ENCODE results near the gene PEAK1. TPM values are rescaled to one million over a fixed set of nuclear protein-coding genes. Genes with fewer than 3 reads are reported as not detected.

Gene PEAK1
- polyA plus RNA-seq, 1 donor (not counting 4 experiments of a cell fraction or from before 2014, with no cell fraction given), result 5.9 TPM

DNA sequence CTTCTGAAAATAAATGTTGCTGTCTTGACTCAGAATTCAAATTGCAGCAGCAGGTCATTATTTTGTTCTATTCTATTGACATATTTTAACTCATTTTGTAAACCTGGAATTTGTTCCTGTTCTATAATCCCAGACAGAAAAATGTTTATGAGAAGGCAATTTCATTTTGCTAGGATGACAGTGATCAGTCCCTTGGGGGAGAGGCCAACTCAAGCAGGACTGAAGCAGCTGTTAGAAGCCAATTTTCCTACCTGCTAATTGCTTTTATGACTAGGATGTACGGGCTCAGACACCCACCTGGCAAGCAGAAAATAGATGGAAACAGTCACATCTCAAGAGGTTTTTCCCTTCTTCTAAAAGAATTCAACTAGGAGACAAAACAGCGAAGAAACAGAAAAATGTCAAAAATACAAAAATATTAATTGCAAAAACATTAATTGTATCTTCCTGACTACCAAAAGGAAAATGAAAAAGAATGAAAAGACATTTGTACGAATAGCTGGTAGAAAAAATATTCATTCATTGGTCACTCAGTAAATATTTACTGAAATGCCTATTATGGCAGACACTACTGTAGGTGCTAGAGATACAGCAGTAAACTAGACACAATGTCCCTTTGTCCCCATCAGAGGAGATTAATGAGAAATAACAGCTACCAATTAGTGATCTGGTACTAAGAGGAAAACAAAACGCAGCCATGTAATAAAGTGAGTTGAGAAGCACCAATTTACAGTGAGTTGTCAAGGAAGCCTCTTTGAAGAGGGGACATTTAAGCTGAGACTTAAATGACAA, 73.5 kb downstream of the PEAK1 start:
- no peak overlapping the region for H3K4me2 ChIP-seq (ENCODE audit: control insufficient read depth, extremely low read depth, insufficient read depth, low read depth, low read length)
- dilution Hi-C loops (cut with MboI; ENCODE audit: extremely low pct_ligation_motif_present, low sequenced_read_pairs), result no loop called here
- no peaks in the 10 kb centered on the region for H3K9me1 ChIP-seq (ENCODE audit: control insufficient read depth, extremely low read depth, insufficient read depth, low read length)
- FAIRE-seq (no peak), DNase-seq (ENCODE audit: low read depth, low spot score) (no peak)
- H3K9ac ChIP-seq (ENCODE audit: control insufficient read depth, extremely low read depth, insufficient read depth, low read length), result no peak overlapping the region
- no peak overlapping the region for H2AFZ ChIP-seq (ENCODE audit: control insufficient read depth, low read length)
- no peaks in the 10 kb centered on the region for H3K36me3 ChIP-seq (ENCODE audit: control insufficient read depth in 2 of 2, extremely low read depth in 1 of 2, insufficient read depth in 2 of 2, low read length in 2 of 2)
- H3K27ac ChIP-seq (ENCODE audit: control insufficient read depth, insufficient read depth, low read length), result no peak overlapping the region
- H3K4me3 ChIP-seq (ENCODE audit: control insufficient read depth in 2 of 3, extremely low read depth in 1 of 3, insufficient read depth in 2 of 3, low read depth in 1 of 3, low read length in 3 of 3), result no peak overlapping the region
- no peaks in the 10 kb centered on the region for H3K79me2 ChIP-seq (ENCODE audit: control insufficient read depth, insufficient read depth, low read length)
- H4K20me1 ChIP-seq (ENCODE audit: control insufficient read depth, extremely low read depth, insufficient read depth, low read length), result no peaks in the 10 kb centered on the region
- TF ChIP-seq, protein P1, sequence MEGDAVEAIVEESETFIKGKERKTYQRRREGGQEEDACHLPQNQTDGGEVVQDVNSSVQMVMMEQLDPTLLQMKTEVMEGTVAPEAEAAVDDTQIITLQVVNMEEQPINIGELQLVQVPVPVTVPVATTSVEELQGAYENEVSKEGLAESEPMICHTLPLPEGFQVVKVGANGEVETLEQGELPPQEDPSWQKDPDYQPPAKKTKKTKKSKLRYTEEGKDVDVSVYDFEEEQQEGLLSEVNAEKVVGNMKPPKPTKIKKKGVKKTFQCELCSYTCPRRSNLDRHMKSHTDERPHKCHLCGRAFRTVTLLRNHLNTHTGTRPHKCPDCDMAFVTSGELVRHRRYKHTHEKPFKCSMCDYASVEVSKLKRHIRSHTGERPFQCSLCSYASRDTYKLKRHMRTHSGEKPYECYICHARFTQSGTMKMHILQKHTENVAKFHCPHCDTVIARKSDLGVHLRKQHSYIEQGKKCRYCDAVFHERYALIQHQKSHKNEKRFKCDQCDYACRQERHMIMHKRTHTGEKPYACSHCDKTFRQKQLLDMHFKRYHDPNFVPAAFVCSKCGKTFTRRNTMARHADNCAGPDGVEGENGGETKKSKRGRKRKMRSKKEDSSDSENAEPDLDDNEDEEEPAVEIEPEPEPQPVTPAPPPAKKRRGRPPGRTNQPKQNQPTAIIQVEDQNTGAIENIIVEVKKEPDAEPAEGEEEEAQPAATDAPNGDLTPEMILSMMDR (optimal IDR thresholded peaks at IDR 0.05 in 1 of 3, IDR thresholded peaks at IDR 0.05 in 1 of 3, conservative IDR thresholded peaks at IDR 0.05 in 1 of 3; ENCODE audit: extremely low read depth in 1 of 3, insufficient read depth in 2 of 3, low read length in 3 of 3), result no peak
- TF ChIP-seq EZH2 (IDR thresholded peaks at IDR 0.05; ENCODE audit: low read length), result no peak
- H3K27me3 ChIP-seq (ENCODE audit: control insufficient read depth, extremely low read depth, insufficient read depth, low read length), result no peaks in the 10 kb centered on the region
- H3K4me1 ChIP-seq (ENCODE audit: control insufficient read depth, extremely low read depth, insufficient read depth, low read length), result no peaks in the 10 kb centered on the region
- no peaks in the 10 kb centered on the region for H3K9me3 ChIP-seq (ENCODE audit: control insufficient read depth, low read depth, low read length)

DNA sequence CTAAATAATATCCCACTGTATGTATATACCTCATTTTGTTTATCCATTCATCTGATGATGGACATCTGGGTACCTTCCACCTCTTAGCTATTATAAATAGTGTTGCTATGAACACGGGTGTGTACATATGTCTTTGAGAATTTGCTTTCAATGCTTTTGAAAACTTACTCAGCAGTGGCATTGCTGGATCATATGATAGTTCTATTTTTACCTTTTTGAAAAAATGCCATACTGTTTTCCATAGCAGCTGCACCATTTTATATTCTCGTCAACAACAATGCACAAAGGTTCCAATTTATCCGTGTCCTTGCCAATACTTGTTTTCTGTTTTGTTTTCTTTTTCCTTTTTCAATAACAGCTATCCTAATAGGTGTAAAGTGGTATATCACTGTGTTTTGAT, 77.1 kb downstream of the PEAK1 start:
- Histone ChIP-seq H3K36me3 (ENCODE audit: control insufficient read depth in 2 of 2, extremely low read depth in 1 of 2, insufficient read depth in 2 of 2, low read length in 2 of 2) (no peaks in the 10 kb centered on the region), H3K79me2 (ENCODE audit: control insufficient read depth, insufficient read depth, low read length) (no peaks in the 10 kb centered on the region), H3K27ac (ENCODE audit: control insufficient read depth, insufficient read depth, low read length) (no peak overlapping the region), H3K4me1 (ENCODE audit: control insufficient read depth, extremely low read depth, insufficient read depth, low read length) (no peaks in the 10 kb centered on the region), H2AFZ (ENCODE audit: control insufficient read depth, low read length) (no peak overlapping the region), H3K27me3 (ENCODE audit: control insufficient read depth, extremely low read depth, insufficient read depth, low read length) (no peaks in the 10 kb centered on the region), H3K4me2 (ENCODE audit: control insufficient read depth, extremely low read depth, insufficient read depth, low read depth, low read length) (no peak overlapping the region), H4K20me1 (ENCODE audit: control insufficient read depth, extremely low read depth, insufficient read depth, low read length) (no peaks in the 10 kb centered on the region), H3K9me1 (ENCODE audit: control insufficient read depth, extremely low read depth, insufficient read depth, low read length) (no peaks in the 10 kb centered on the region), H3K4me3 (ENCODE audit: control insufficient read depth in 2 of 3, extremely low read depth in 1 of 3, insufficient read depth in 2 of 3, low read depth in 1 of 3, low read length in 3 of 3) (no peak overlapping the region), H3K9me3 (ENCODE audit: control insufficient read depth, low read depth, low read length) (no peaks in the 10 kb centered on the region), H3K9ac (ENCODE audit: control insufficient read depth, extremely low read depth, insufficient read depth, low read length) (no peak overlapping the region)
- no peak for DNase-seq (ENCODE audit: low read depth, low spot score)
- TF ChIP-seq EZH2 (IDR thresholded peaks at IDR 0.05; ENCODE audit: low read length), result no peak
- TF ChIP-seq, protein P1 (optimal IDR thresholded peaks at IDR 0.05 in 1 of 3, IDR thresholded peaks at IDR 0.05 in 1 of 3, conservative IDR thresholded peaks at IDR 0.05 in 1 of 3; ENCODE audit: extremely low read depth in 1 of 3, insufficient read depth in 2 of 3, low read length in 3 of 3), result no peak
- dilution Hi-C loops (cut with MboI; ENCODE audit: extremely low pct_ligation_motif_present, low sequenced_read_pairs), result no loop called here
- FAIRE-seq, result no peak

Data from keratinocyte (primary cell).